Measurements from ENCODE around the gene ZDHHC6. TPM values are rescaled to one million over a fixed set of nuclear protein-coding genes. Genes with fewer than 3 reads are reported as not detected.

Gene ZDHHC6
- polyA plus RNA-seq, 1 experiment, result 37.5 TPM

- H3K4me3 ChIP-seq (ENCODE audit: low read depth, low read length), result peak overlapping the region; percentile 99
- no peaks in the 10 kb centered on the region for H3K27me3 ChIP-seq (ENCODE audit: control insufficient read depth, insufficient read depth, low read length)
- H3K9me3 ChIP-seq (ENCODE audit: control insufficient read depth, insufficient read depth, low read length), result peaks cover 4% of the 10 kb centered on the region; the same call in 1 of the 2 replicates
- ChIA-PET CTCF (interaction anchor here (1.2 to 4.0 kb wide), 4 partner anchors 10 to 939 kb away, joined by 4 to 18 read pairs (median 14); no protein-coding TSS in a partner anchor), POLR2A (interaction anchor here (0.8 kb wide), 1 partner anchor 28 kb away, joined by 3 read pairs; no protein-coding TSS in a partner anchor)
- TF ChIP-seq CTCF (IDR thresholded peaks at IDR 0.05; ENCODE audit: low read depth, low read length), result no peak
- DNase-seq (ENCODE audit: low read depth, low spot score), result no peak
- peak overlapping the region; percentile 92 for H3K27ac ChIP-seq (ENCODE audit: low read depth, low read length)
Observed at GRCh38 chr10:112446055-112446854, 459 bp downstream of the ZDHHC6 start.

- no peak for DNase-seq (ENCODE audit: low read depth, low spot score)
- H3K27ac ChIP-seq (ENCODE audit: low read depth, low read length), result no peak overlapping the region
- H3K27me3 ChIP-seq (ENCODE audit: control insufficient read depth, insufficient read depth, low read length), result no peaks in the 10 kb centered on the region
- peaks cover under 1% of the 10 kb centered on the region; the same call in 1 of the 2 replicates for H3K9me3 ChIP-seq (ENCODE audit: control insufficient read depth, insufficient read depth, low read length)
- H3K4me3 ChIP-seq (ENCODE audit: low read depth, low read length), result no peak overlapping the region
- ChIA-PET POLR2A (no interaction called here), CTCF (interaction anchor here (0.6 to 1.2 kb wide), 2 partner anchors 30 to 943 kb away, joined by 3 to 7 read pairs; no protein-coding TSS in a partner anchor)
- TF ChIP-seq CTCF (IDR thresholded peaks at IDR 0.05; ENCODE audit: low read depth, low read length), result no peak
Observed at GRCh38 chr10:112442063-112442462, 4.7 kb downstream of the ZDHHC6 start.

GRCh38 chr10:112441520-112441919 is 5.2 kb downstream of the ZDHHC6 start:
- H3K4me3 ChIP-seq (ENCODE audit: low read depth, low read length), result no peak overlapping the region
- no peaks in the 10 kb centered on the region for H3K27me3 ChIP-seq (ENCODE audit: control insufficient read depth, insufficient read depth, low read length)
- no peak for DNase-seq (ENCODE audit: low read depth, low spot score)
- ChIA-PET CTCF (no interaction called here), POLR2A (no interaction called here)
- H3K9me3 ChIP-seq (ENCODE audit: control insufficient read depth, insufficient read depth, low read length), result no peaks in the 10 kb centered on the region
- TF ChIP-seq CTCF (IDR thresholded peaks at IDR 0.05; ENCODE audit: low read depth, low read length), result no peak
- no peak overlapping the region for H3K27ac ChIP-seq (ENCODE audit: low read depth, low read length)

GRCh38 chr10:112438356-112438755 is 8.4 kb downstream of the ZDHHC6 start:
- CTCF ChIA-PET, result no interaction called here

More at GRCh38 chr10:112438356-112438755, 8.4 kb downstream of the ZDHHC6 start:
- H3K27me3 ChIP-seq (ENCODE audit: control insufficient read depth, insufficient read depth, low read length), result no peaks in the 10 kb centered on the region
- POLR2A ChIA-PET, result no interaction called here
- DNase-seq (ENCODE audit: low read depth, low spot score), result no peak
- no peak overlapping the region for H3K4me3 ChIP-seq (ENCODE audit: low read depth, low read length)
- H3K9me3 ChIP-seq (ENCODE audit: control insufficient read depth, insufficient read depth, low read length), result no peaks in the 10 kb centered on the region
- TF ChIP-seq CTCF (IDR thresholded peaks at IDR 0.05; ENCODE audit: low read depth, low read length), result no peak
- no peak overlapping the region for H3K27ac ChIP-seq (ENCODE audit: low read depth, low read length)

Measured in AG04450 (cell line).